Loucy (cell line): Measurements from ENCODE around the gene HOXB8.

Source experiments
- CTCF ChIP-seq: fragments of 200-600 bp; sonication (generic); conservative IDR thresholded peaks from 2 replicates; pipeline ENCODE4 v1.5.1; 2014; ENCODE audit warnings: mild to moderate bottlenecking, antibody characterized with exemption, low read length
- EZH2phosphoT487 ChIP-seq: fragments of 200-600 bp; IDR thresholded peaks from 2 replicates; pipeline ENCODE4 v1.6.1; 2018; ENCODE audit warnings: antibody characterized with exemption, mild to moderate bottlenecking, moderate library complexity, borderline replicate concordance

DNA sequence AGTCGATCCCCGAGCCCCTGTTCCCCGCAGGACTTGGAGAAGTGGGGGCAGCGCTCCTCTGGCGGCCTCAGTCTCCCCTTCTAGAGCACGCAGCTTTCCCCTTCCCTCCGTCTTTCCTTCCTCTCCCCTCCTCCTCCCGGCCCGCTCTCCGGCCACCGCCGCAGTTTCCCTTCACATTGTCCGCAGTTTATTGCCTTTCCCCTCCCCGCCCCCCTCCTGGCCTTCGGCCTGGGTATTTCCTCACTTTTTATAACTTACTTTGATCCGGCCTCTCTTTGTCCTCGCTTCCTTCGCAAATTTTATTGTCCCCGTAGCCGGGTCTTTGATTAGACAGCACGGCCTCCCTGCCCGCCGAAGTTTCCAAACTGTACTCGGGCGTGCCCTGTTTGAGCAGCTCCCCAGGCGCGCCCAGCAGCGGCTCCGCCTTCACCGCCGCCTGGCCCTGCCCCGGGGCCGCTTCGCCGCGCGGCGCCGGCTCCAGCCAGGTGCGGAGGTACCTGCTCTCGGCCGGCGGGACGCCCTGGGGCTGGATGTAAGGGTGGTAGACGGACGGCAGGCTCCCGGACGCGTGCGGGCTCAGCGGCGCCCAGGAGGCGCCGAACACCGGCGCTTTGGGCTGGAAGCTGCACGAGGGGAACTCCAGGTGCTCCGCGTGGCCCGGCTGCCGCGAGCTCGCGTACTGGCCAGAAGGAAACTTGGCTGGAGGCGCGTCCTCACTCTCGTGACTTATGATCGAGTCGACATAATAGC lies 10.6 kb upstream of the HOXB8 start:
- no peak for TF ChIP-seq CTCF
- TF ChIP-seq EZH2phosphoT487, result no peak
